Uterus (tissue), 2 donors: ENCODE results near the gene COL11A1.

ENCODE experiments used
- CTCF ChIP-seq, 4 experiments: fragments of 200-600 bp in 2 of 4; fragments of 450-650 bp in 2 of 4; sonication (generic) in 2 of 4; IDR thresholded peaks; one replicate each; pipeline ENCODE4 v1.5.1; 2016 to 2019; ENCODE audit warnings: antibody characterized with exemption in 4 of 4, mild to moderate bottlenecking in 2 of 4, moderate library complexity in 1 of 4
- POLR2A ChIP-seq, 2 donors: fragments of 450-650 bp; IDR thresholded peaks; one replicate each; pipeline ENCODE4 v1.6.1; 2016; ENCODE audit warnings: antibody characterized with exemption in 2 of 2, mild to moderate bottlenecking in 1 of 2, moderate library complexity in 1 of 2

DNA sequence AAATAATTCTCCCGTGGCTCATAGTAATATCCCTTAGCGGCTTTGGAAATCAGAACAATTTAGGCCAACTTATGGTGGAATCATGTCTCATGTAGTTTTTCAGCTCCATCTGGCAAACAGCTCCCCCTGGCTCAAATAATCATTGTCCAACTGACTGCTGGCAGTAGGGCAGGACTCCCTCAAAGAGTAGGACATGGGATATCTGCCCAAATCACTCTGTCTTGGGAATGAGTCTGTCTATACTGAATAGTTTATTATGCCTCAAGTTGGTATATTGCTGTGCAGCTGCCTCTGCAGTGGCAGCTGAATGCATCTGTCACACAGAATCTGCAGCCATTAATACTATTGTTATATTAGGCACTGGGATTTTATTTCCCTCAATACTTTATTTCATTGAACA, 255.7 kb downstream of the COL11A1 start:
- TF ChIP-seq CTCF (IDR thresholded peaks at IDR 0.05) (no peak), POLR2A (IDR thresholded peaks at IDR 0.05) (no peak)
